ENCODE measurements around the gene TSC2.
"Not testable (repeated sequence)": the region's sequence is repeated elsewhere in the genome, so short reads cannot be mapped to it uniquely, and the experiment has no call there.

GRCh38 chr16:2105769-2106168 is 58.0 kb downstream of the TSC2 start:
- not testable (repeated sequence) for TF ChIP-seq POLR2A (IDR thresholded peaks at IDR 0.05)
- TF ChIP-seq, protein P1, sequence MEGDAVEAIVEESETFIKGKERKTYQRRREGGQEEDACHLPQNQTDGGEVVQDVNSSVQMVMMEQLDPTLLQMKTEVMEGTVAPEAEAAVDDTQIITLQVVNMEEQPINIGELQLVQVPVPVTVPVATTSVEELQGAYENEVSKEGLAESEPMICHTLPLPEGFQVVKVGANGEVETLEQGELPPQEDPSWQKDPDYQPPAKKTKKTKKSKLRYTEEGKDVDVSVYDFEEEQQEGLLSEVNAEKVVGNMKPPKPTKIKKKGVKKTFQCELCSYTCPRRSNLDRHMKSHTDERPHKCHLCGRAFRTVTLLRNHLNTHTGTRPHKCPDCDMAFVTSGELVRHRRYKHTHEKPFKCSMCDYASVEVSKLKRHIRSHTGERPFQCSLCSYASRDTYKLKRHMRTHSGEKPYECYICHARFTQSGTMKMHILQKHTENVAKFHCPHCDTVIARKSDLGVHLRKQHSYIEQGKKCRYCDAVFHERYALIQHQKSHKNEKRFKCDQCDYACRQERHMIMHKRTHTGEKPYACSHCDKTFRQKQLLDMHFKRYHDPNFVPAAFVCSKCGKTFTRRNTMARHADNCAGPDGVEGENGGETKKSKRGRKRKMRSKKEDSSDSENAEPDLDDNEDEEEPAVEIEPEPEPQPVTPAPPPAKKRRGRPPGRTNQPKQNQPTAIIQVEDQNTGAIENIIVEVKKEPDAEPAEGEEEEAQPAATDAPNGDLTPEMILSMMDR (IDR thresholded peaks at IDR 0.05): not testable (repeated sequence)
